HL-60 (cell line): Measurements from ENCODE around the gene SASH3.
A peak's percentile ranks its signal among the peaks of the same experiment; 100 is the strongest.

ENCODE experiments used
- DNase-seq, 2 experiments: peaks; one replicate each; pipeline ENCODE4 v3.0.0-alpha.2; 2010 to 2020; ENCODE audit warnings: low read depth in 1 of 2, low spot score in 1 of 2
- H3K27ac ChIP-seq: fragments of 250-450 bp; sonication (Bioruptor Pico); replicated peaks from 2 replicates; pipeline ENCODE4 v1.5.1; 2020; ENCODE audit warnings: mild to moderate bottlenecking, moderate library complexity
- H3K27me3 ChIP-seq: fragments of 250-450 bp; sonication (Bioruptor Pico); 2 replicates; pipeline ENCODE4 v1.5.1; 2021; ENCODE audit warnings: mild to moderate bottlenecking, moderate library complexity; ENCODE audit not compliant: insufficient read depth, poor library complexity, severe bottlenecking
- H3K4me3 ChIP-seq: replicated peaks from 2 replicates; pipeline ENCODE4 v1.5.1; 2011; ENCODE audit warnings: mild to moderate bottlenecking, control low read depth, low read length; ENCODE audit not compliant: insufficient read depth
- CTCF ChIP-seq: IDR thresholded peaks from one replicate; pipeline ENCODE4 v1.5.1; 2011; ENCODE audit warnings: low read length, control low read depth, inconsistent platforms; ENCODE audit not compliant: insufficient read depth
- GABPA ChIP-seq: IDR thresholded peaks from 2 replicates; pipeline ENCODE4 v1.6.1; 2012; ENCODE audit warnings: low read depth
- POLR2AphosphoS5 ChIP-seq: IDR thresholded peaks from 2 replicates; pipeline ENCODE4 v1.6.1; 2012; ENCODE audit warnings: low read depth
- REST ChIP-seq: IDR thresholded peaks from 2 replicates; pipeline ENCODE4 v1.6.1; 2012; ENCODE audit warnings: low read depth; ENCODE audit not compliant: insufficient replicate concordance
- SPI1 ChIP-seq: IDR thresholded peaks from 2 replicates; pipeline ENCODE4 v1.6.1; 2012; ENCODE audit warnings: low read depth, mild to moderate bottlenecking, borderline replicate concordance

Gene SASH3

GRCh38 chrX:129777218-129778030 is 2.3 kb upstream of the SASH3 start:
- Histone ChIP-seq H3K27ac (peak overlapping the region; percentile 90), H3K27me3 (no peaks in the 10 kb centered on the region), H3K4me3 (peak overlapping the region; percentile 21)
- TF ChIP-seq SPI1, result peak; percentile 58; the same call in 1 of the 2 replicates
- TF ChIP-seq REST, result no peak
- TF ChIP-seq POLR2AphosphoS5, result 0 out of 2 replicates have a peak, but pooled peaks have one; percentile 43
- DNase-seq, result peak; percentile 58 to 82

GRCh38 chrX:129779086-129779672 is 570 bp upstream of the SASH3 start:
- no peak for DNase-seq
- H3K4me3 ChIP-seq, result peak overlapping the region; percentile 62; the same call in 1 of the 2 replicates
- no peaks in the 10 kb centered on the region for H3K27me3 ChIP-seq
- TF ChIP-seq GABPA, result no peak
- no peak for TF ChIP-seq SPI1
- TF ChIP-seq CTCF, result no peak
- no peak for TF ChIP-seq REST
- no peak for TF ChIP-seq POLR2AphosphoS5
- peak overlapping the region; percentile 90 for H3K27ac ChIP-seq

- TF ChIP-seq SPI1 (no peak), GABPA (no peak), CTCF (no peak), REST (no peak), POLR2AphosphoS5 (no peak)
- no peaks in the 10 kb centered on the region for H3K27me3 ChIP-seq
- DNase-seq, result no peak
- H3K27ac ChIP-seq, result peak overlapping the region; percentile 90
- H3K4me3 ChIP-seq, result peak overlapping the region; percentile 62
Observed at GRCh38 chrX:129780441-129781105, 824 bp downstream of the SASH3 start.
